ENCODE measurements around the gene DUSP19.

DNA sequence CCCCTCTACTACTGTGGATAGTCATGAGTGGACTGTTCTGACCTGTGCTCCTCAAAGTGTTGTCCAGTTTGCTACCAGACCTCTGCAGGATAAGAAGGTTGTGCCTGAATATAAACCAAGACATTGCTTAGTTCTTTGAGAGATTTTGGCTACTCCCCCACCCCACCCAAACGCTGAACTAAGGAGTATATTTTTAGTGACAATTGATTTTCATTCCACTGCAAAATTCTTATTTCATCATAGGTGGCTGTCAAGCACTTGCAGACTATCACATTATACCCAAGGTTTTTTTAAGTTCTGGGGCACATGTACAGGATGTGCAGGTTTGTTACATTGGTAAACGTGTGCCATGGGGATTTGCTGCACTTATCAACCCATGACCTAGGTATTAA lies 13.4 kb downstream of the DUSP19 start:
- no peak for TF ChIP-seq NFRKB (IDR thresholded peaks at IDR 0.05)
- TF ChIP-seq ZNF384 (IDR thresholded peaks at IDR 0.05) = no peak
- TF ChIP-seq SP1 (IDR thresholded peaks at IDR 0.05) = no peak

All from HEK293T (cell line).